ENCODE data around the gene DMBT1. TPM values are rescaled to one million over a fixed set of nuclear protein-coding genes. Genes with fewer than 3 reads are reported as not detected.

DMBT1 gene
- 0.03 and 0.13 TPM in 2 replicates for total RNA-seq

GRCh38 chr10:122560279-122560804 is at the start of gene DMBT1:
Gene DMBT1 (plus strand): TSS chr10:122560754. CDS start chr10:122560771, 17 bp downstream.

Other genes with a start within 250 kb of the DMBT1 start
- gene PLEKHA1, start 186.0 kb upstream of the DMBT1 start, total RNA-seq = 27.9 and 29.8 TPM in 2 replicates
- gene ARMS2, start 106.1 kb upstream of the DMBT1 start, total RNA-seq = not detected in 2 replicates
- 591 and 835 TPM in 2 replicates for gene HTRA1, start 99.2 kb upstream of the DMBT1 start, total RNA-seq
- not detected in 2 replicates for gene C10orf120, start 139.1 kb downstream of the DMBT1 start, total RNA-seq

Measured in smooth muscle cell of the pulmonary artery (primary cell).